Endodermal cell (in vitro differentiated cells): ENCODE measurements around the gene EPHB1. TPM values are rescaled to one million over a fixed set of nuclear protein-coding genes. Genes with fewer than 3 reads are reported as not detected.
A peak's percentile ranks its signal among the peaks of the same experiment; 100 is the strongest.

Source experiments
- DNase-seq: peaks from one replicate; pipeline ENCODE4 v3.0.0-alpha.2; 2017
- H3K27ac ChIP-seq: 2 replicates; pipeline ENCODE4 v1.5.1; 2013; ENCODE audit warnings: mild to moderate bottlenecking, low read depth, low read length, moderate library complexity
- H3K27me3 ChIP-seq: 2 replicates; pipeline ENCODE4 v1.6.1; 2013; ENCODE audit warnings: mild to moderate bottlenecking, low read length, moderate library complexity; ENCODE audit not compliant: insufficient read depth, control insufficient read depth, poor library complexity, severe bottlenecking
- H3K36me3 ChIP-seq: 2 replicates; pipeline ENCODE4 v1.7.0; 2013; ENCODE audit warnings: mild to moderate bottlenecking, low read length, moderate library complexity; ENCODE audit not compliant: control insufficient read depth, insufficient read depth
- H3K4me1 ChIP-seq: one replicate; pipeline ENCODE4 v1.7.0; 2013; ENCODE audit warnings: low read length; ENCODE audit not compliant: control insufficient read depth, insufficient read depth
- H3K4me3 ChIP-seq: 2 replicates; pipeline ENCODE4 v1.5.1; 2013; ENCODE audit warnings: mild to moderate bottlenecking, low read length, moderate library complexity
- H3K9ac ChIP-seq: 2 replicates; pipeline ENCODE4 v1.6.1; 2013; ENCODE audit warnings: mild to moderate bottlenecking, low read length, moderate library complexity; ENCODE audit not compliant: poor library complexity, severe bottlenecking; ENCODE audit errors: extremely low read depth
- H3K9me3 ChIP-seq: 2 replicates; pipeline ENCODE4 v1.6.1; 2013; ENCODE audit warnings: mild to moderate bottlenecking, low read length, moderate library complexity; ENCODE audit not compliant: control insufficient read depth
- H3K27ac Mint-ChIP-seq: 2 replicates; pipeline ENCODE4 v1.8.0; 2020; ENCODE audit warnings: mixed read lengths
- H3K27me3 Mint-ChIP-seq: 2 replicates; pipeline ENCODE4 v1.8.0; 2021; ENCODE audit warnings: mild to moderate bottlenecking, mixed read lengths; ENCODE audit not compliant: insufficient read depth
- H3K36me3 Mint-ChIP-seq: 2 replicates; pipeline ENCODE4 v1.8.0; 2020; ENCODE audit warnings: low read depth, mixed read lengths
- H3K4me1 Mint-ChIP-seq: 2 replicates; pipeline ENCODE4 v1.8.0; 2020; ENCODE audit warnings: mixed read lengths
- H3K4me3 Mint-ChIP-seq: 2 replicates; pipeline ENCODE4 v1.8.0; 2020; ENCODE audit warnings: mild to moderate bottlenecking, moderate library complexity, mixed read lengths
- H3K9me3 Mint-ChIP-seq: 2 replicates; pipeline ENCODE4 v1.8.0; 2020; ENCODE audit warnings: mild to moderate bottlenecking, mixed read lengths
- CTCF ChIP-seq: fragments of 200-600 bp; sonication (generic); conservative IDR thresholded peaks from 2 replicates; pipeline ENCODE4 v1.5.0; 2021; ENCODE audit warnings: antibody characterized with exemption, mild to moderate bottlenecking
- WGBS, 2 experiments: methylation state at CpG; one replicate each; pipeline versions ENCODE4 v1.1.5 to v1.1.7; 2013; ENCODE audit warnings: missing lambda C conversion rate in 2 of 2, mixed read lengths in 1 of 2; ENCODE audit not compliant: insufficient coverage in 1 of 2, insufficient read length in 1 of 2; 5-methylcytosine and 5-hydroxymethylcytosine counted together
- total RNA-seq, 2 donors: library from RNA; stranded (reverse); fragmentation: NEBNext Ultra II Directional in 1 of 2; extraction: Animal tissue kit (Norgen Biotek cat#: 25700) in 1 of 2; gene quantifications; 2 replicates in 1 of 2; 3 replicates in 1 of 2; pipeline ENCODE4 v1.2.1, GENCODE V29; 2021

EPHB1 gene
- total RNA-seq, 2 donors from 2014 or later: 2.9 to 3.6 TPM

GRCh38 chr3:134885877-134886621, 91.0 kb downstream of the EPHB1 start:
- H3K9me3 ChIP-seq: no peaks in the 10 kb centered on the region
- Mint-ChIP-seq H3K4me1 (peaks cover 1% of the 10 kb centered on the region), H3K4me3 (no peak overlapping the region), H3K27ac (no peak overlapping the region), H3K36me3 (no peaks in the 10 kb centered on the region), H3K27me3 (peaks cover 32% of the 10 kb centered on the region), H3K9me3 (no peaks in the 10 kb centered on the region)
- 75% methylated on average over 5 to 6 of the region's 6 CpGs for WGBS, 2 experiments
- peak; percentile 72 for DNase-seq
- no peak overlapping the region for H3K27ac ChIP-seq
- H3K4me3 ChIP-seq: no peak overlapping the region
- peak; percentile 76 for TF ChIP-seq CTCF
- no peaks in the 10 kb centered on the region for H3K27me3 ChIP-seq
- no peaks in the 10 kb centered on the region for H3K4me1 ChIP-seq
- no peaks in the 10 kb centered on the region for H3K36me3 ChIP-seq
- H3K9ac ChIP-seq: no peak overlapping the region

DNA sequence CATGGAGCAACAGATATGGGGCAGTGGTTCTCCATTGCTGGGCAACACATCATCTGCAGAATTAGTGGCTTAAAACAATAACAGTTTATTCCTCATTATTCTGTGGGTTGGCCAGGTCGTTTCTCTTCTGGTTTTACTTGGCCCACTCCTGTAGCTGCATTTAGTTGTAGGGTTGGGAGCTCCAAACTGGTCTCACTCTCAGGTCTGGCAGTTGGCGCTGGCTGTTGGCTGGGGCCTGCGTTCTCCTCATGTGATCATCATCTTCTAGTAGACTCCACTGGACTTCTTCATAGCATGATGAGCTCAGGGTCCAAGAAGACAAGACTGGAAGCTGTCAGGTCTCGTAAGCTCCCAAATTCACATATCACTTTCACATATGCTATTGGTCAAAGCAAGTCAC, 91.9 kb downstream of the EPHB1 start:
- 78 to 85% methylated on average over 3 to 4 of the region's 4 CpGs for whole genome bisulfite sequencing, 2 experiments
- H3K9ac ChIP-seq: no peak overlapping the region
- H3K4me1 ChIP-seq: no peaks in the 10 kb centered on the region
- Mint-ChIP-seq H3K9me3 (no peaks in the 10 kb centered on the region), H3K36me3 (no peaks in the 10 kb centered on the region), H3K27ac (no peak overlapping the region), H3K4me1 (peaks cover 1% of the 10 kb centered on the region), H3K27me3 (peaks cover 38% of the 10 kb centered on the region), H3K4me3 (no peak overlapping the region)
- no peaks in the 10 kb centered on the region for H3K36me3 ChIP-seq
- H3K4me3 ChIP-seq: no peak overlapping the region
- no peak for DNase-seq
- no peak overlapping the region for H3K27ac ChIP-seq
- TF ChIP-seq CTCF: no peak
- H3K9me3 ChIP-seq: no peaks in the 10 kb centered on the region
- H3K27me3 ChIP-seq: no peaks in the 10 kb centered on the region

DNA sequence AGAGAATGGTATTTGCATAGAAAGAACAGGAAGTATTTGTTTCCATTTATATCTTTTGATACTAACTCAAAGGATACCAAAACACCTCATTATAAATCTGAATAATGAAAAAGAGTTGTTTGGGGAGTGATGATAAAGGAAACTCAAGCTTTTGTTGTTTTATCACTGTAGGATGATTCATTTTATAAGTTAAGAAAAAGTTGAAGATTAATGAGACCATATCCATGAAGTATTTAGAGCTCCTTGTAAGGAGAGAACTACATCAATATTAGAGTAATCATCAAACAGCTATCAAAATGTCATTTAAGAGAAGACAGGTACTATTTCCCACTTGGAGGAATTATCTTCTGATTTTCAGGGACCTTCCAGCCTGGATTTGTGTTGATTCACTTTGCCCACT, 92.5 kb downstream of the EPHB1 start:
- Histone ChIP-seq H3K27me3 (no peaks in the 10 kb centered on the region), H3K4me3 (no peak overlapping the region), H3K4me1 (no peaks in the 10 kb centered on the region), H3K9ac (no peak overlapping the region), H3K27ac (no peak overlapping the region), H3K9me3 (no peaks in the 10 kb centered on the region), H3K36me3 (no peaks in the 10 kb centered on the region)
- Mint-ChIP-seq H3K27ac (no peak overlapping the region), H3K4me3 (no peak overlapping the region), H3K27me3 (peaks cover 44% of the 10 kb centered on the region), H3K4me1 (peaks cover 1% of the 10 kb centered on the region), H3K9me3 (no peaks in the 10 kb centered on the region), H3K36me3 (no peaks in the 10 kb centered on the region)
- no peak for TF ChIP-seq CTCF
- DNase-seq: no peak
